Esophagus squamous epithelium (tissue), 5 donors: Measurements from ENCODE around the gene UBE2V1. TPM values are rescaled to one million over a fixed set of nuclear protein-coding genes. Genes with fewer than 3 reads are reported as not detected.

Experiments
- DNase-seq: peaks from one replicate; lab custom pipeline; 2025; lab: John Stamatoyannopoulos, UW
- H3K27ac ChIP-seq, 4 donors: fragments of 200-600 bp; sonication (generic); one replicate each; pipeline ENCODE4 v1.5.1; 2016 to 2019; ENCODE audit warnings: mild to moderate bottlenecking in 1 of 4
- H3K27me3 ChIP-seq, 4 donors: fragments of 200-600 bp; sonication (generic); 1 replicate in 3 of 4; 2 replicates in 1 of 4; pipeline versions ENCODE4 v1.5.1 to v1.6.0; 2017 to 2021; ENCODE audit warnings: antibody characterized with exemption in 1 of 4
- H3K36me3 ChIP-seq, 3 donors: fragments of 200-600 bp; sonication (generic); one replicate each; pipeline ENCODE4 v1.5.1; 2016 to 2019
- H3K4me1 ChIP-seq, 3 donors: fragments of 200-600 bp; sonication (generic); one replicate each; pipeline ENCODE4 v1.5.1; 2017 to 2019
- H3K4me3 ChIP-seq, 4 donors: fragments of 200-600 bp; sonication (generic); 1 replicate in 3 of 4; 2 replicates in 1 of 4; pipeline ENCODE4 v1.5.1; 2016 to 2019; ENCODE audit warnings: mild to moderate bottlenecking in 2 of 4, moderate library complexity in 1 of 4
- H3K9me3 ChIP-seq, 3 donors: fragments of 200-600 bp; sonication (generic); one replicate each; pipeline ENCODE4 v1.5.1; 2016 to 2019
- CTCF ChIP-seq, 6 experiments: fragments of 450-650 bp in 4 of 6; fragments of 200-600 bp in 2 of 6; sonication (generic) in 2 of 6; IDR thresholded peaks; one replicate each; pipeline ENCODE4 v1.5.1; 2016 to 2019; ENCODE audit warnings: antibody characterized with exemption in 6 of 6, mild to moderate bottlenecking in 4 of 6, moderate library complexity in 4 of 6
- POLR2A ChIP-seq, 4 donors: fragments of 450-650 bp; IDR thresholded peaks; one replicate each; pipeline ENCODE4 v1.6.1; 2017; ENCODE audit warnings: antibody characterized with exemption in 4 of 4, mild to moderate bottlenecking in 4 of 4, moderate library complexity in 3 of 4
- WGBS, 2 donors: methylation state at CpG; one replicate each; pipeline ENCODE4 v1.1.5; 2018; 5-methylcytosine and 5-hydroxymethylcytosine counted together
- intact Hi-C: fragments of 100-400 bp; cut with DNase I; formaldehyde crosslinking; loops from one replicate; pipeline ENCODE4 v1.15.0; 2022
- total RNA-seq, 4 donors: library from RNA; depleted of rRNA; stranded (reverse); fragments of >200 nt; gene quantifications; one replicate each; pipeline ENCODE4 v1.1.0, GENCODE V29; 2016
- donor health status: DM: yes; HTN: yes; CAD: no.

UBE2V1 gene
- total RNA-seq, 4 donors from 2014 or later, result 44.4 to 80.7 (median 63.4) TPM

- peaks cover 7 to 30% (median 8%) of the 10 kb centered on the region in 3 donors for H3K4me1 ChIP-seq
- H3K36me3 ChIP-seq, result peaks cover 16 to 47% (median 20%) of the 10 kb centered on the region in 3 donors
- 43 to 47% methylated on average over 4 of the region's 4 CpGs for WGBS, 2 donors
- DNase-seq, result no peak
- intact Hi-C loops, result loop anchor here (5.0 kb wide), 1 partner anchor 45 kb away; no protein-coding TSS in a partner anchor
- no peaks in the 10 kb centered on the region for H3K9me3 ChIP-seq
- no peaks in the 10 kb centered on the region for H3K27me3 ChIP-seq
- H3K27ac ChIP-seq, result peak overlapping the region in 1 of 4 donors; percentile 4
- H3K4me3 ChIP-seq, result no peak overlapping the region
- no peak for TF ChIP-seq POLR2A (IDR thresholded peaks at IDR 0.05)
- no peak for TF ChIP-seq CTCF (IDR thresholded peaks at IDR 0.05)
Measured at GRCh38 chr20:50121858-50122271, 8.9 kb upstream of the UBE2V1 start.

- no peaks in the 10 kb centered on the region for H3K27me3 ChIP-seq
- DNase-seq, result peak; percentile 14
- peak overlapping the region in 2 of 4 donors; percentile 9 to 40 for H3K27ac ChIP-seq
- intact Hi-C loops, result loop anchor here (5.0 kb wide), 1 partner anchor 46 kb away; no protein-coding TSS in a partner anchor
- 34 to 35% methylated on average over 8 to 9 of the region's 9 CpGs for WGBS, 2 donors
- H3K9me3 ChIP-seq, result no peaks in the 10 kb centered on the region
- peaks cover 16 to 39% (median 16%) of the 10 kb centered on the region in 3 donors for H3K36me3 ChIP-seq
- TF ChIP-seq POLR2A (IDR thresholded peaks at IDR 0.05) (no peak), CTCF (IDR thresholded peaks at IDR 0.05) (peak; percentile 55 to 95 (median 92))
- H3K4me1 ChIP-seq, result peaks cover 7 to 27% (median 8%) of the 10 kb centered on the region in 3 donors
- no peak overlapping the region for H3K4me3 ChIP-seq
Measured at GRCh38 chr20:50120935-50121693, 8.2 kb upstream of the UBE2V1 start.

GRCh38 chr20:50118203-50118602 lies 5.3 kb upstream of the UBE2V1 start:
- Histone ChIP-seq H3K36me3 (peaks cover 0 to 10% (median 0%) of the 10 kb centered on the region in 3 donors), H3K4me1 (peaks cover 15 to 53% (median 23%) of the 10 kb centered on the region in 3 donors), H3K9me3 (no peaks in the 10 kb centered on the region), H3K27ac (no peak overlapping the region), H3K4me3 (no peak overlapping the region), H3K27me3 (no peaks in the 10 kb centered on the region)
- TF ChIP-seq CTCF (IDR thresholded peaks at IDR 0.05) (no peak), POLR2A (IDR thresholded peaks at IDR 0.05) (no peak)
- intact Hi-C loops, result no loop called here
- DNase-seq, result no peak
- WGBS, 2 donors, result 55 to 69% methylated on average over 2 of the region's 2 CpGs

GRCh38 chr20:50116368-50116999 lies 3.5 kb upstream of the UBE2V1 start:
- no peaks in the 10 kb centered on the region for H3K36me3 ChIP-seq
- intact Hi-C loops, result no loop called here
- peak overlapping the region; percentile 32 to 67 (median 48) for H3K4me3 ChIP-seq
- WGBS, 2 donors, result 80 to 86% methylated on average over 16 to 19 of the region's 19 CpGs
- H3K9me3 ChIP-seq, result no peaks in the 10 kb centered on the region
- peaks cover 16 to 52% (median 29%) of the 10 kb centered on the region in 3 donors for H3K4me1 ChIP-seq
- H3K27ac ChIP-seq, result peak overlapping the region; percentile 60 to 98 (median 74)
- TF ChIP-seq POLR2A (IDR thresholded peaks at IDR 0.05) (no peak), CTCF (IDR thresholded peaks at IDR 0.05) (no peak)
- H3K27me3 ChIP-seq, result no peaks in the 10 kb centered on the region
- DNase-seq, result no peak
